H1 (cell line): ENCODE results near the gene ARHGEF26. TPM values are rescaled to one million over a fixed set of nuclear protein-coding genes. Genes with fewer than 3 reads are reported as not detected.

Source experiments
- ASH2L ChIP-seq: fragments of 200-600, 300-600 bp; sonication (generic); IDR thresholded peaks from one replicate; pipeline ENCODE4 v1.7.1; 2017; ENCODE audit warnings: low read length
- CHD7 ChIP-seq: fragments of 300-600 bp; sonication (generic); IDR thresholded peaks from 2 replicates; pipeline ENCODE4 v1.7.1; 2012; ENCODE audit warnings: low read length, moderate library complexity, mild to moderate bottlenecking, inconsistent platforms; ENCODE audit not compliant: insufficient replicate concordance
- JUND ChIP-seq: IDR thresholded peaks from 2 replicates; pipeline ENCODE4 v1.6.1; 2011; ENCODE audit warnings: mild to moderate bottlenecking, improper control_type of control experiment, low read length
- KDM5A ChIP-seq: fragments of 200-600 bp; IDR thresholded peaks from 2 replicates; pipeline ENCODE4 v1.7.1; 2012; ENCODE audit warnings: mild to moderate bottlenecking, low read length, inconsistent platforms, mixed read lengths
- SUZ12 ChIP-seq: fragments of 200-600 bp; sonication (generic); IDR thresholded peaks from 2 replicates; pipeline ENCODE4 v1.6.1; 2012; ENCODE audit warnings: mild to moderate bottlenecking, inconsistent platforms, low read length, moderate library complexity, mixed read lengths
- TAF1 ChIP-seq: IDR thresholded peaks from 2 replicates; pipeline ENCODE4 v1.6.1; 2011; ENCODE audit warnings: mild to moderate bottlenecking, low read depth, low read length
- TAF7 ChIP-seq: optimal IDR thresholded peaks from 2 replicates; pipeline ENCODE3; 2011; ENCODE audit warnings: low read depth, mild to moderate bottlenecking, inconsistent platforms, low read length, moderate library complexity, borderline replicate concordance
- YY1 ChIP-seq: IDR thresholded peaks from 2 replicates; pipeline ENCODE4 v1.6.1; 2011; ENCODE audit warnings: low read depth, mild to moderate bottlenecking, low read length
- polyA plus RNA-seq, 7 experiments: library from polyadenylated mRNA; depleted of rRNA in 3 of 7; stranded (reverse) in 5 of 7; unstranded in 2 of 7; fragments of >200 nt in 5 of 7; fragments of 200-250 nt in 2 of 7; gene quantifications; 1 replicate in 5 of 7; 2 replicates in 1 of 7; 4 replicates in 1 of 7; pipeline versions ENCODE4 v1.2.1 to v1.2.3, GENCODE V29; 2011 to 2013; ENCODE audit warnings: missing spikeins in 2 of 7, mixed read lengths in 2 of 7
- total RNA-seq: library from RNA; stranded (reverse); fragmentation: NEBNext Ultra II Directional; extraction: Animal tissue kit (Norgen Biotek cat#: 25700); gene quantifications from 2 replicates; pipeline ENCODE4 v1.2.1, GENCODE V29; 2021
- TF ChIP-seq, protein P1 (sequence below): IDR thresholded peaks from 2 replicates; pipeline ENCODE4 v1.6.1; 2011; ENCODE audit warnings: low read depth, mild to moderate bottlenecking, low read length; ENCODE audit not compliant: insufficient read depth

ARHGEF26 gene
- total and polyA plus RNA-seq, 2 of the 8 experiments (the other 6 are each of a cell fraction or from before 2014, with no cell fraction given), result 3.1 to 15.6 TPM

DNA sequence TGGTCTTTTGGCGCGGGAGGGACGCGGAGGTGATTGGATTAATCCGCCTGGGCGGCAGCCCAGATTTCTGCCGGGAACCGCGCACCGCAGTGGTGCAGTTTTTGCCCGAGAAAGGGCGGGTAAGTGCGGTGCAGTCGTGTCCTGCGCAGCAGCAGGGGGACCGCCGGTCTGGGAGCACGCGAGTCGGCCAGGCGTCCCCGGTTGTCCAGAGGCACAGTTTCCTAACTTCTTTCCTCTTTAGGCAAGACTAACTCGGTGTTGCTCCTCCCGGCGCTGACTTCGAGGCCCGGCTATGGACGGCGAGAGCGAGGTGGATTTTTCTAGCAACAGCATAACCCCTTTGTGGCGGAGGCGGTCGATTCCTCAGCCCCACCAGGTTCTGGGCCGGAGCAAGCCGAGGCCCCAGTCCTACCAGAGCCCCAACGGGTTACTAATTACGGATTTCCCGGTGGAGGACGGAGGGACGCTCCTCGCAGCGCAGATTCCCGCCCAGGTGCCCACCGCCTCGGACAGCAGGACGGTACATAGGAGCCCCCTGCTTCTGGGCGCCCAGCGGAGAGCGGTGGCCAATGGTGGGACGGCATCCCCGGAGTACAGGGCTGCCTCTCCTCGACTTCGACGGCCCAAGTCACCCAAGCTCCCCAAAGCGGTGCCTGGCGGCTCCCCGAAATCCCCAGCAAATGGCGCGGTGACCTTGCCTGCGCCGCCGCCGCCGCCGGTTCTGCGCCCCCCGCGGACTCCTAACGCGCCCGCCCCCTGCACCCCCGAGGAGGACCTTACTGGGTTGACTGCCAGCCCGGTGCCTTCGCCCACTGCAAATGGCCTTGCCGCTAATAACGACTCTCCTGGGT, 736 bp downstream of the ARHGEF26 start (continued):
- TF ChIP-seq CHD7, result no peak
- TF ChIP-seq SUZ12, result peak; percentile 34; the same call in 1 of the 2 replicates
- no peak; the same call in 1 of the 2 replicates for TF ChIP-seq TAF1
- TF ChIP-seq KDM5A, result no peak
- no peak for TF ChIP-seq JUND
- TF ChIP-seq YY1, result no peak
- TF ChIP-seq, protein P1, sequence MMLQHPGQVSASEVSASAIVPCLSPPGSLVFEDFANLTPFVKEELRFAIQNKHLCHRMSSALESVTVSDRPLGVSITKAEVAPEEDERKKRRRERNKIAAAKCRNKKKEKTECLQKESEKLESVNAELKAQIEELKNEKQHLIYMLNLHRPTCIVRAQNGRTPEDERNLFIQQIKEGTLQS, result no peak
- TF ChIP-seq ASH2L, result peak; percentile 39
- peak; percentile 17 for TF ChIP-seq TAF7
